Measurements from ENCODE around the gene PLXNA4.

GRCh38 chr7:132399367-132399766 lies 176.9 kb downstream of the PLXNA4 start:
- TF ChIP-seq ZNF513 (tag by site-specific recombination; IDR thresholded peaks at IDR 0.05) (no peak), ZNF169 (tag by site-specific recombination; IDR thresholded peaks at IDR 0.05) (no peak), CTCF (tag by site-specific recombination; IDR thresholded peaks at IDR 0.05) (no peak), ZNF24 (tag by site-specific recombination; IDR thresholded peaks at IDR 0.05) (no peak), ZNF138 (tag by site-specific recombination; IDR thresholded peaks at IDR 0.05; ENCODE audit: borderline replicate concordance) (no peak), PRDM4 (tag by site-specific recombination; IDR thresholded peaks at IDR 0.05) (no peak), BCL11A (tag by site-specific recombination; IDR thresholded peaks at IDR 0.05; ENCODE audit: low read depth) (no peak), ZNF394 (tag by site-specific recombination; IDR thresholded peaks at IDR 0.05; ENCODE audit: borderline replicate concordance) (no peak), ZNF311 (tag by site-specific recombination; IDR thresholded peaks at IDR 0.05; ENCODE audit: borderline replicate concordance) (no peak)

Data from HEK293 (cell line).